ENCODE results near the gene PISD. TPM values are rescaled to one million over a fixed set of nuclear protein-coding genes. Genes with fewer than 3 reads are reported as not detected.
A peak's percentile ranks its signal among the peaks of the same experiment; 100 is the strongest.

The PISD gene
- total and polyA plus RNA-seq, 9 of the 15 experiments (the other 6 are each of a cell fraction or from before 2014, with no cell fraction given) = 24.5 to 65.9 (median 36.6) TPM

GRCh38 chr22:31661851-31662667 lies at the start of gene PISD (continued):
- TF ChIP-seq ATF2 (CRISPR knock-in tag; IDR thresholded peaks at IDR 0.05) (no peak), POLR2B (IDR thresholded peaks at IDR 0.05; ENCODE audit: low read depth, partially characterized antibody) (peak; percentile 67), ZNF134 (CRISPR knock-in tag; conservative IDR thresholded peaks at IDR 0.05) (no peak), SMAD2 (IDR thresholded peaks at IDR 0.05; ENCODE audit: low read depth, low read length) (no peak), POLR3G (IDR thresholded peaks at IDR 0.05; ENCODE audit: extremely low read depth, insufficient read length, insufficient replicate concordance) (no peak), ARID3A (IDR thresholded peaks at IDR 0.05; ENCODE audit: borderline replicate concordance, low read depth, low read length) (no peak), POLR2G (IDR thresholded peaks at IDR 0.05; ENCODE audit: low read depth, low read length) (peak; percentile 88), NFE2 (IDR thresholded peaks at IDR 0.05; ENCODE audit: low read depth) (peak; percentile 77), ZNF717 (CRISPR knock-in tag; IDR thresholded peaks at IDR 0.05) (no peak), MAZ (CRISPR knock-in tag; conservative IDR thresholded peaks at IDR 0.05 in 1 of 2, IDR thresholded peaks at IDR 0.05 in 1 of 2) (peak in 1 of 2 experiments; percentile 47; a peak in 1 of 4 replicates), E2F5 (CRISPR knock-in tag; IDR thresholded peaks at IDR 0.05) (peak; percentile 44; the same call in 1 of the 2 replicates), MAX (CRISPR knock-in tag; IDR thresholded peaks at IDR 0.05) (peak; percentile 87), POLR2AphosphoS5 (IDR thresholded peaks at IDR 0.05; ENCODE audit: control insufficient read depth, insufficient read depth, low read depth, low read length) (peak; percentile 30; the same call in 1 of the 2 replicates), EP400 (IDR thresholded peaks at IDR 0.05) (peak; percentile 81), ASH1L (IDR thresholded peaks at IDR 0.05; ENCODE audit: borderline replicate concordance, low read depth, partially characterized antibody) (no peak), RB1 (IDR thresholded peaks at IDR 0.05; ENCODE audit: low read depth) (peak; percentile 8; the same call in 1 of the 2 replicates), KDM4B (IDR thresholded peaks at IDR 0.05; ENCODE audit: borderline replicate concordance in 2 of 2, low read depth in 1 of 2) (no peak), FOS (IDR thresholded peaks at IDR 0.05; ENCODE audit: extremely low read depth, insufficient read length) (peak; percentile 46), VEZF1 (CRISPR knock-in tag; IDR thresholded peaks at IDR 0.05) (0 out of 2 replicates have a peak, but pooled peaks have one; percentile 19), NR1H2 (CRISPR knock-in tag; IDR thresholded peaks at IDR 0.05) (no peak), NR2C1 (IDR thresholded peaks at IDR 0.05) (0 out of 2 replicates have a peak, but pooled peaks have one; percentile 29), NR2C1 (tag; IDR thresholded peaks at IDR 0.05) (no peak)
